Neutrophil (primary cell): ENCODE measurements around the gene PIK3R2.

ENCODE experiments used
- H3K27ac ChIP-seq: fragments of 200-600 bp; sonication (generic); 2 replicates; pipeline ENCODE4 v1.5.1; 2016; ENCODE audit warnings: mild to moderate bottlenecking, moderate library complexity
- H3K27me3 ChIP-seq: fragments of 200-600 bp; sonication (generic); 2 replicates; pipeline ENCODE4 v1.6.0; 2016; ENCODE audit warnings: mild to moderate bottlenecking
- H3K36me3 ChIP-seq: fragments of 200-600 bp; sonication (generic); 2 replicates; pipeline ENCODE4 v1.5.1; 2017
- H3K4me1 ChIP-seq, 2 experiments: fragments of 200-600 bp in 1 of 2; sonication (generic) in 1 of 2; 1 replicate in 1 of 2; 2 replicates in 1 of 2; pipeline versions ENCODE4 v1.5.1 to v1.6.1; 2013 to 2016; ENCODE audit warnings: low read depth in 1 of 2, low read length in 1 of 2, mild to moderate bottlenecking in 1 of 2, moderate library complexity in 1 of 2; ENCODE audit not compliant: control insufficient read depth in 1 of 2, insufficient read depth in 1 of 2
- H3K4me3 ChIP-seq, 2 experiments: fragments of 200-600 bp in 1 of 2; sonication (generic) in 1 of 2; 1 replicate in 1 of 2; 2 replicates in 1 of 2; pipeline ENCODE4 v1.5.1; 2013 to 2016; ENCODE audit warnings: low read depth in 1 of 2, low read length in 1 of 2, mild to moderate bottlenecking in 1 of 2, moderate library complexity in 1 of 2
- H3K9me3 ChIP-seq: fragments of 200-600 bp; sonication (generic); 2 replicates; pipeline ENCODE4 v1.5.1; 2016
- TF ChIP-seq, protein P1 (sequence below): fragments of 200-600 bp; sonication (generic); IDR thresholded peaks from 2 replicates; pipeline ENCODE4 v1.5.1; 2016; ENCODE audit warnings: antibody characterized with exemption

PIK3R2 gene

DNA sequence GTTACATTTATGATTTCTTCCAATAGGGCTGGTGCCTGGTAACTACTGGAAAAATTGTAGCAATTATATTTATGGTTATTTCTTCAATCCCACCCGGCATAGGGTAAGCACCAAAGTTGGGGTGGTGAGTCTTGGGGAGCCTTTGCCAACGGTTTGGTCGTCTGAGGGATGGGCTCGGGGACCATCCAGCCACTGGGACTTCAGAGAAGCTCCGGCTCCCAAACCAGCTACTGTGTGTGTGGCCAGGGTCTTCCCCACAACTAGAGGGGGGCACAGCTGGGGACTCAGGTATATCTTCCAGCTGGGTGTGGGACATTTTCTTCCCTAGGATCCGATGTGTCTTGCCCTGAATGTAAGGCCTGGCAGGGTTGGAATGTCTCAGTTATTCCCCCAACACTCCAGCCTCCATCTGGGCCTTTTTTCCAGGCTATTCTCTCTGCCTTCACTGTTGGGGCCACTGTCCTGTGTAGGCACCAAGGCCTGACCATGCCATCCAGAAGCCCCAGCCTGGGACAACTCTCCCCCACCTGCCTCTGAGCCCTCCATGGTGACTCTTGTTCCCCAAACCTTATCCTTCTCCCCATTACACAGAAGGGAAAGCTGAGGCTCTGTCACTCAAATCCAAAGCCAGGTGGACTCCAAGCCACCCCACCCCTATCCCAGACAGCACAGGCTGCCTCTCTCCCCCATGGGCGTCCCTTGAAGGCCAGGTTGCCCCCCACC, 19.5 kb downstream of the PIK3R2 start:
- H3K9me3 ChIP-seq: no peaks in the 10 kb centered on the region
- H3K4me1 ChIP-seq: peaks cover 76 to 89% of the 10 kb centered on the region in 2 experiments
- H3K4me3 ChIP-seq: peak overlapping the region; percentile 73 to 84
- peaks cover 19% of the 10 kb centered on the region for H3K27me3 ChIP-seq
- H3K36me3 ChIP-seq: peaks cover 25% of the 10 kb centered on the region
- H3K27ac ChIP-seq: peak overlapping the region; percentile 98
- TF ChIP-seq, protein P1, sequence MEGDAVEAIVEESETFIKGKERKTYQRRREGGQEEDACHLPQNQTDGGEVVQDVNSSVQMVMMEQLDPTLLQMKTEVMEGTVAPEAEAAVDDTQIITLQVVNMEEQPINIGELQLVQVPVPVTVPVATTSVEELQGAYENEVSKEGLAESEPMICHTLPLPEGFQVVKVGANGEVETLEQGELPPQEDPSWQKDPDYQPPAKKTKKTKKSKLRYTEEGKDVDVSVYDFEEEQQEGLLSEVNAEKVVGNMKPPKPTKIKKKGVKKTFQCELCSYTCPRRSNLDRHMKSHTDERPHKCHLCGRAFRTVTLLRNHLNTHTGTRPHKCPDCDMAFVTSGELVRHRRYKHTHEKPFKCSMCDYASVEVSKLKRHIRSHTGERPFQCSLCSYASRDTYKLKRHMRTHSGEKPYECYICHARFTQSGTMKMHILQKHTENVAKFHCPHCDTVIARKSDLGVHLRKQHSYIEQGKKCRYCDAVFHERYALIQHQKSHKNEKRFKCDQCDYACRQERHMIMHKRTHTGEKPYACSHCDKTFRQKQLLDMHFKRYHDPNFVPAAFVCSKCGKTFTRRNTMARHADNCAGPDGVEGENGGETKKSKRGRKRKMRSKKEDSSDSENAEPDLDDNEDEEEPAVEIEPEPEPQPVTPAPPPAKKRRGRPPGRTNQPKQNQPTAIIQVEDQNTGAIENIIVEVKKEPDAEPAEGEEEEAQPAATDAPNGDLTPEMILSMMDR: no peak

DNA sequence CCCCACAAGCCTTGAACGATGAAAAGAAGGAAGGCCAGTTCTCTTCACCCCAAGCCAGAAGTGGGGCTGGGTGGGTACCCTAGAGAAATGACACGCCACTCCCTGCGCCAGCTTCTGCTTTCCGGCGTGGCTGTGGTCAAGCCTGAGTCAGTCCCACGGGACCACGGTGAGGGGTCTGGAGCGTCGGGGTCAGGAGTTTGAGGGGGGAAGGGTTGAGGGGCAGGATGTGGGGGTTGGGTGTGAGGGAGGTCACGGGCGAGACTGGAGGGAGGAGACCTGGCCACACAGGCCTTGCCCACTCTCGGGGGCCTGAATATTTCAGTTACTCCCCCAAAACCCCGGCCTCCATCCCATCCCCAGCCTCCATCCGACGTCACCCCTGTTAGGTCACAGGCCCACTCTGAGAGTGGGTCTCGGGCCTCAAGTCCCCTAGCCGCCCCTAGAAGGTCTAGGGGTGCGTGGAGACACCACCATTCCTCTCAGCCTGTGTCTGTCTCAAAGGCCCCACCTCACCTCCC, 20.1 kb downstream of the PIK3R2 start:
- H3K27ac ChIP-seq: peak overlapping the region; percentile 98
- TF ChIP-seq, protein P1: no peak
- no peaks in the 10 kb centered on the region for H3K9me3 ChIP-seq
- peaks cover 19% of the 10 kb centered on the region for H3K27me3 ChIP-seq
- peaks cover 74 to 86% of the 10 kb centered on the region in 2 experiments for H3K4me1 ChIP-seq
- peak overlapping the region; percentile 73 to 84 for H3K4me3 ChIP-seq
- H3K36me3 ChIP-seq: peaks cover 32% of the 10 kb centered on the region

DNA sequence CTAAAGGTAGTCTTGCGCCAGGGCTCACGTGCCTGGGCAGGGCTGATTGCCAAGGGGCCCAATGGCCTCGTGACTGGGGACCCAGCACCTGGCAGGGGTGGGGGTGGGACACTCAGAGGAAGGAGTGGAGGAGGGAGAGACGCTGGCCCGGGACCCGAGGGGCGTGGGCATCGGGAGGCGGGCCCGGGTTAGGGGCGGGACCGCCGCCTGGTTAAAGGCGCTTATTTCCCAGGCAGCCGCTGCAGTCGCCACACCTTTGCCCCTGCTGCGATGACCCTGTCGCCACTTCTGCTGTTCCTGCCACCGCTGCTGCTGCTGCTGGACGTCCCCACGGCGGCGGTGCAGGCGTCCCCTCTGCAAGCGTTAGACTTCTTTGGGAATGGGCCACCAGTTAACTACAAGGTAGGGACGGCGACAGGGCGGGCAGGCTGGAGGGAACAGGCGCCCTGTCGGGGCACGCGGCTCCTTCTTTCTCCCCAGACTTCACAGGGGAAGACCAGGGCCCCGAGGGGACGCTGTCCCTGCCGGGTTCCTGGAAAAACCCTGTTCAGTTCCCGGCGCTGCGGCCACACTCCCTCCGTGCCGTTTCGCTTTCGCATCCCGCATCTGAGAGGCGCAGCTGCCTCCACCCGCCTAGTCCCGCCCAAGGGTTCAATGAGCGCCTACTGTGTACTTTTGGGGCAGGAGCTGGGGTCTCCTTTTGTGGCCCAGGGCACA, 20.8 kb downstream of the PIK3R2 start, which contains the start of gene IFI30:
Gene IFI30 (plus strand): TSS at position 242 of the 717 bp plus-strand sequence. CDS start 29 bp downstream, at position 271.
- peaks cover 70 to 80% of the 10 kb centered on the region in 2 experiments for H3K4me1 ChIP-seq
- TF ChIP-seq, protein P1: peak; percentile 30
- peaks cover 38% of the 10 kb centered on the region for H3K36me3 ChIP-seq
- H3K27ac ChIP-seq: peak within 1 kb of the TSS; percentile 98
- peaks cover 19% of the 10 kb centered on the region for H3K27me3 ChIP-seq
- peak within 1 kb of the TSS; percentile 73 to 84 for H3K4me3 ChIP-seq
- H3K9me3 ChIP-seq: no peaks in the 10 kb centered on the region

DNA sequence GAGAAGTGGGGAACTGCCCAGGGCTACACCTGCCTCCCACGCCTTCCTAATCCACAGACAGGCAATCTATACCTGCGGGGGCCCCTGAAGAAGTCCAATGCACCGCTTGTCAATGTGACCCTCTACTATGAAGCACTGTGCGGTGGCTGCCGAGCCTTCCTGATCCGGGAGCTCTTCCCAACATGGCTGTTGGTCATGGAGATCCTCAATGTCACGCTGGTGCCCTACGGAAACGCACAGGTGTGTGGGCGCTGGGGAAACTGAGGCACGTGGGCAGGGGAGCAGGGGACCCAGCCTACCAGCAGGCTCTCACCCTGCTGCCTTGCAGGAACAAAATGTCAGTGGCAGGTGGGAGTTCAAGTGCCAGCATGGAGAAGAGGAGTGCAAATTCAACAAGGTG, 22.0 kb downstream of the PIK3R2 start:
- Histone ChIP-seq H3K36me3 (peaks cover 47% of the 10 kb centered on the region), H3K4me3 (peak overlapping the region; percentile 73 to 84), H3K27me3 (peaks cover 19% of the 10 kb centered on the region), H3K27ac (peak overlapping the region; percentile 98), H3K9me3 (no peaks in the 10 kb centered on the region), H3K4me1 (peaks cover 70 to 71% of the 10 kb centered on the region in 2 experiments)
- TF ChIP-seq, protein P1: no peak

DNA sequence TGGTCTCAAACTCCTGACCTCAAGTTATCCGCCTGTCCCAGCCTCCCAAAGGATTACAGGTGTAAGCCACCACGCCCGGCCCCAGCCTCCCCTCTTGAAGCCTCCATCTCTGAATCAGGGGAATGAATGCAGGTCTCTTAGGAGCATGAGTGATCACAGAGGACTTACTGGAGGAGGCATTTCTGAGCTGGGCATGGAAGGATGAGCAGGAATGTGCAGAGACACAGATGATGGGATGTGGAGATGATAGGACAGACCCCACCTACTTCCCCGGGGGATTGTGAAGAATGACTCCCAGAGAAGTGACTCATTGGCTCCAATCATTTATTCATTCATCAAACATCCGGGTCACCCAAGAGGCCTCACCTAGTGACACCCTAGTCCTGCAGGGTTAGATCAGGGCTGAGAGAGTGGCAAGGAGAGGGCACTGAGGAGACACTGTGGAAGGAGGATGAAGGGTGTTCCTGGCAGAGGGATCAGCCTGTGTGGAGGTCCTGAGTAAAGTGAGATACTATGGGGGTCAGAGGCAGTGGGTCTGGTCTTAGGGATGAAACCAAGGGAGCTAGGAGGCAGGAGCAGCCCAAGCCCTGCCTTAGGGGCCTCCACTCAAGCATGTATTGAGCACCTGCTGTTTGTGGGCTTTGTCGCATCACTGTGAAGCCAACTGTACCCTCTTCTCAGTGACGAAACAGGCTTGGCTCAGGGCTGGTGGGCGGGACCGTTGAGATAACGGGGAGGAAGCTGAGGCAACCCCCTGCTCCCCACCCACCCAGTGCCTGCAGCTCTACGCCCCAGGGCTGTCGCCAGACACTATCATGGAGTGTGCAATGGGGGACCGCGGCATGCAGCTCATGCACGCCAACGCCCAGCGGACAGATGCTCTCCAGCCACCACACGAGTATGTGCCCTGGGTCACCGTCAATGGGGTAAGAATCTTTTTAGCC, 23.7 kb downstream of the PIK3R2 start:
- H3K4me3 ChIP-seq: no peak overlapping the region
- TF ChIP-seq, protein P1: no peak
- peak overlapping the region; percentile 13 for H3K27ac ChIP-seq
- peaks cover 47% of the 10 kb centered on the region for H3K36me3 ChIP-seq
- H3K27me3 ChIP-seq: peaks cover 19% of the 10 kb centered on the region
- peaks cover 70 to 76% of the 10 kb centered on the region in 2 experiments for H3K4me1 ChIP-seq
- no peaks in the 10 kb centered on the region for H3K9me3 ChIP-seq
